HK-2 (cell line): Measurements from ENCODE around the gene FRMD1.
"Not testable (repeated sequence)": the region's sequence is repeated elsewhere in the genome, so short reads cannot be mapped to it uniquely, and the experiment has no call there.

Source experiments
- DNase-seq: peaks from one replicate; pipeline ENCODE4 v3.0.0-alpha.2; 2018; ENCODE audit not compliant: unreplicated experiment

Gene FRMD1

GRCh38 chr6:168078175-168078942 is 653 bp downstream of the FRMD1 start:
- no peak for DNase-seq

GRCh38 chr6:168077401-168077800 is 1.6 kb downstream of the FRMD1 start:
- DNase-seq = not testable (repeated sequence)

- no peak for DNase-seq
These were observed 3.2 kb downstream of the FRMD1 start for GRCh38 chr6:168075787-168076202.

GRCh38 chr6:168075216-168075615 is 3.8 kb downstream of the FRMD1 start:
- DNase-seq = no peak

- no peak for DNase-seq
These were observed 4.9 kb downstream of the FRMD1 start for GRCh38 chr6:168073937-168074730.

GRCh38 chr6:168072730-168073129 is 6.3 kb downstream of the FRMD1 start:
- DNase-seq = no peak

- DNase-seq = no peak
These were observed 6.8 kb downstream of the FRMD1 start for GRCh38 chr6:168072261-168072660.

GRCh38 chr6:168071620-168072019 is 7.4 kb downstream of the FRMD1 start:
- no peak for DNase-seq

GRCh38 chr6:168070804-168071203 is 8.2 kb downstream of the FRMD1 start:
- DNase-seq = no peak

- DNase-seq = no peak
These were observed 11.8 kb downstream of the FRMD1 start for GRCh38 chr6:168067081-168067759.

- no peak for DNase-seq
These were observed 14.7 kb downstream of the FRMD1 start for GRCh38 chr6:168064226-168064807.

- no peak for DNase-seq
These were observed 15.6 kb downstream of the FRMD1 start for GRCh38 chr6:168063431-168063830.

- DNase-seq = no peak
These were observed 16.4 kb downstream of the FRMD1 start for GRCh38 chr6:168062346-168063289.

- no peak for DNase-seq
These were observed 17.5 kb downstream of the FRMD1 start for GRCh38 chr6:168061269-168062210.

- peak; percentile 45 for DNase-seq
These were observed 18.5 kb downstream of the FRMD1 start for GRCh38 chr6:168060521-168060931.

- DNase-seq = no peak
These were observed 20.1 kb downstream of the FRMD1 start for GRCh38 chr6:168058691-168059551.

GRCh38 chr6:168057836-168058235 is 21.2 kb downstream of the FRMD1 start:
- no peak for DNase-seq

- no peak for DNase-seq
These were observed 22.0 kb downstream of the FRMD1 start for GRCh38 chr6:168056892-168057527.
